ENCODE measurements around the gene BCL2L11.

DNA sequence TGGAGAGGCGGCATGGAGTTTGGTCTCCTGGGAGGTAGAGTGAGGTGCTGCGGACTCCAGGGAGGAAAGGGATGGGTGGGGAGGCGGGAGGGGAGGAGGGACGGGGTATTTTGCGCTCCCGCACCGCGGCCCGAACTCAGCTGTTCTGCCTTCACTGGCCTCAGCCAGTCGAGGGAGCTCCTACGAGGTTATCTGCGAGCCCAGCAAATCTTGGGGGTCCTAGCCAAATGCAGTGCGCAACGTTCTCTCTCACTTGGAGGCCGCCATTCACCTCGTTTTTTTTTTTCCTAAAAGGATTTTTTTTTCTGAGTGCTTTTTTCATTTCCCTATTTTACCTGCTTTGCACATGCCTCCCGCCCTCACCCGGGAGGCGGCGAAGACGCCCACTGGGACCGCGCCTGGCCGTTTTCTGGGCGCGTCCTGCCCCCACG lies 877 bp upstream of the BCL2L11 start:
- TF ChIP-seq, protein P1, sequence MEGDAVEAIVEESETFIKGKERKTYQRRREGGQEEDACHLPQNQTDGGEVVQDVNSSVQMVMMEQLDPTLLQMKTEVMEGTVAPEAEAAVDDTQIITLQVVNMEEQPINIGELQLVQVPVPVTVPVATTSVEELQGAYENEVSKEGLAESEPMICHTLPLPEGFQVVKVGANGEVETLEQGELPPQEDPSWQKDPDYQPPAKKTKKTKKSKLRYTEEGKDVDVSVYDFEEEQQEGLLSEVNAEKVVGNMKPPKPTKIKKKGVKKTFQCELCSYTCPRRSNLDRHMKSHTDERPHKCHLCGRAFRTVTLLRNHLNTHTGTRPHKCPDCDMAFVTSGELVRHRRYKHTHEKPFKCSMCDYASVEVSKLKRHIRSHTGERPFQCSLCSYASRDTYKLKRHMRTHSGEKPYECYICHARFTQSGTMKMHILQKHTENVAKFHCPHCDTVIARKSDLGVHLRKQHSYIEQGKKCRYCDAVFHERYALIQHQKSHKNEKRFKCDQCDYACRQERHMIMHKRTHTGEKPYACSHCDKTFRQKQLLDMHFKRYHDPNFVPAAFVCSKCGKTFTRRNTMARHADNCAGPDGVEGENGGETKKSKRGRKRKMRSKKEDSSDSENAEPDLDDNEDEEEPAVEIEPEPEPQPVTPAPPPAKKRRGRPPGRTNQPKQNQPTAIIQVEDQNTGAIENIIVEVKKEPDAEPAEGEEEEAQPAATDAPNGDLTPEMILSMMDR (conservative IDR thresholded peaks at IDR 0.05; ENCODE audit: low read depth, low read length): no peak
- TF ChIP-seq EZH2 (IDR thresholded peaks at IDR 0.05; ENCODE audit: borderline replicate concordance, low read depth, low read length, poor library complexity, severe bottlenecking): no peak
